Large intestine (tissue), 3 donors: ENCODE measurements around the gene SLC20A1. TPM values are rescaled to one million over a fixed set of nuclear protein-coding genes. Genes with fewer than 3 reads are reported as not detected.

Source experiments
- DNase-seq, 2 donors: peaks; one replicate each; pipeline versions ENCODE4 v3.0.0 to v3.0.0-alpha.2; 2013
- H3K27ac ChIP-seq: one replicate; pipeline ENCODE4 v1.5.1; 2013; ENCODE audit warnings: low read length
- H3K27me3 ChIP-seq: 2 replicates; pipeline ENCODE4 v1.6.1; 2013; ENCODE audit warnings: low read length; ENCODE audit not compliant: control insufficient read depth, insufficient read depth
- H3K36me3 ChIP-seq: 2 replicates; pipeline ENCODE4 v1.6.1; 2013; ENCODE audit warnings: low read length; ENCODE audit not compliant: control insufficient read depth, insufficient read depth
- H3K4me1 ChIP-seq: one replicate; pipeline ENCODE4 v1.6.1; 2013; ENCODE audit warnings: low read length; ENCODE audit not compliant: control insufficient read depth, insufficient read depth
- H3K4me3 ChIP-seq: one replicate; pipeline ENCODE4 v1.5.1; 2013; ENCODE audit warnings: low read length
- H3K9me3 ChIP-seq: one replicate; pipeline ENCODE4 v1.6.1; 2013; ENCODE audit warnings: mild to moderate bottlenecking, low read depth, low read length, moderate library complexity; ENCODE audit not compliant: control insufficient read depth
- WGBS: methylation state at CpG from one replicate; pipeline ENCODE4 v1.1.5; 2013; ENCODE audit warnings: low lambda C conversion rate; ENCODE audit not compliant: insufficient coverage; 5-methylcytosine and 5-hydroxymethylcytosine counted together
- polyA plus RNA-seq: library from polyadenylated mRNA; unstranded; fragments of 120-200 nt; gene quantifications from one replicate; pipeline ENCODE4 v1.2.1, GENCODE V29; 2013

The SLC20A1 gene
- polyA plus RNA-seq, 1 donor, result 42.1 TPM

DNA sequence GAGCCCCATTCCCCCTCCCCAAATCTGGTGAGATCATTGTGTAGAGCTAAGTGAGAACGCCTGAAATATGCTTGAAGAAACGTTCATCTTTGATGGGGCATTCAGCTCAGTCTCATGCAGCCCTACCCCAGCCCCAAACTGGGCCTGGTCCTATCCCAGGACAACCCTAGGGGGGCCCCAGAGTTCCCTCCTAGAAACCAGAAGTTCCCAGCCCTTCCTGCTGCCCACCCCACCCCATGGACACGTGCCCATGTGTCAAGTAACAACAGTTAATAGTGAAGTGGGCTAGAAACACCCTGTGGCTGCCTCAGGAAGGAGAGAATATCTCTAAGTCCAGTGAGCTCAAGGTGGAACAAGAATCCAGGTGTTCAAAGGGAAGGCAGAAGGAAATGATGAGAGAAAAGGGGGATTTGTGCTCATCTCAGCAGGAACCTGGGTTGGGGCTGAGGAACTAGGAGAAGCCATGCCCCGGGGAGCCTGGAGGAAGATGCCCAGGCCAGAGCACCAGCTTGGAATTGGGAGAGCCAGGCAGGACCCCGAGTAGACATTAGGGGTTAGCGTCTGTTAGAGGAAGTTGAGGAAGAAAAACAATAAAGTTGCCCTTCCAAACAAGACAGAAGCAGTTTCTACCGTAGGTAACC is 20.1 kb upstream of the SLC20A1 start:
- Histone ChIP-seq H3K27ac (no peak overlapping the region), H3K4me1 (peaks cover 3% of the 10 kb centered on the region), H3K4me3 (no peak overlapping the region), H3K27me3 (no peaks in the 10 kb centered on the region), H3K36me3 (no peaks in the 10 kb centered on the region), H3K9me3 (no peaks in the 10 kb centered on the region)
- no CpG with 5 or more reads among the region's 7 CpGs for WGBS
- no peak for DNase-seq

DNA sequence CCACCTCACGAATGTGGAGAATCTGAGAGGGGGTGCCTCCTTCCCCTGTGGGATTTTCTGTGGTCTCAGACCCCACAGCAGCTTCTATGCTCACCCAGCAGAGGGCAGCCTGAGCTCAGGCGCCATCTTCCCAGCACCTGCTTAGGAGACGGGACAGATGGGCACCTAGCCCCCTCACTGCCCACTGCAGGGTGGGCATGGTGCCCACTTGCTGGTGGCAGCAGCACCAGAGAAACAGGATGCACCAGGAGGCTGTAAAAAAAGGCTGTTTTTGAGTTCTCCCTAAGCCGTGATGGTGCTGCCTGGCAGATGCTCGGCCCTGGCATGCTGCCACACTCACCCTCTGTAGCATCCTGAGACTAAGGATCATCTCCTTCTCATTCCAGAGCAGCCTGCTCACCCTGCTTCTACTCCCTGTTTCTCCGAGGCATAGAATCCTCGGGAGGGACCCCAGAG is 19.1 kb upstream of the SLC20A1 start:
- Histone ChIP-seq H3K36me3 (no peaks in the 10 kb centered on the region), H3K9me3 (no peaks in the 10 kb centered on the region), H3K4me1 (peaks cover 6% of the 10 kb centered on the region), H3K27me3 (no peaks in the 10 kb centered on the region), H3K27ac (no peak overlapping the region), H3K4me3 (no peak overlapping the region)
- WGBS, result no CpG with 5 or more reads among the region's 7 CpGs
- DNase-seq, result peak; percentile 46 to 52

DNA sequence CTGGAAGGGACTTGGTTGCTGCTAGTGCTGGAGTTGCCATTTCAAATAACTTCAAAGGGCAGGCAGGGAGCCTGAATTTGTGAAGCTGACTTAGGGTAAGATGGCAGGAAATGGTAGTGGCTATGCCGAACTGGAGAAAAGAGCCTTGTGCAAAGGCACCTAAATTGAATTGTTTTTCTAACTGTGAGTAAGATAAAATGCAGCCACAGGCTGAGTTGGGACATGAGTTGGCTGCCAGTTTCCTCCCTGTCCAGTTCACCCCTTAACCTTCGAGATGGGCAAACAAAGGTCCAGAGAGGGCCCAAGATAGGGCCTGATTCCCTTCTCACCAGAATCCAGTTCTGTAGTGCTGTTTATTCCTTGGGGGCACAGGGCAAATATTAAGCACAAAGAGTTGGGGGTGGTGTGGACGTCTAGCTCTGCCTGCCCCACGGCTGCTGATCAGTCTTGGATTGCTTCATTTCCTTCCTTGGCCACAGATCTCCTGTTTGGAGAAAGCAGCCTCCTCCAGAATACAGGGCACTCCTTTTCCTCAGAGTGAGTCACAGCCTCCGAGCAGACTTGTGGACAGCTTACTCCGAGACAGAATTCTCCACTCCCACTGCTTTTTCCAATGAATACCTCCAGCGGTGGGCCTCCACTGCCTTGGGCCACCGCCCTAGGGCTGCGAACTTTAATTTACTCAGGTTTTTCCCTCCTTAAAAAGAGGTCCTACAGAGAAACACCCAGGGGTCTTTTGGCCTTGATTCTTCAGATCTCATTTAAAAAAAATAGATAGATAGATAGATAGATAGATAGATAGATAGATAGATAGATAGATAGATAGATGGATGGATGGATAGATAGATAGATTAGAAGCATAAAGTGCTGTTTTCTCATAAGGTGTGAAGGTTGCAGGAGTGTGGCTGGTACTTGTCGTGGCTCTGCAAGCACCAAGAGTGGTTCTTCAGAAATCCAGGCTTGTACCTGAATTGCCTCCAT is 18.4 kb upstream of the SLC20A1 start:
- H3K36me3 ChIP-seq, result no peaks in the 10 kb centered on the region
- no peaks in the 10 kb centered on the region for H3K9me3 ChIP-seq
- WGBS, result no CpG with 5 or more reads among the region's 10 CpGs
- DNase-seq, result no peak
- no peak overlapping the region for H3K4me3 ChIP-seq
- H3K4me1 ChIP-seq, result peaks cover 5% of the 10 kb centered on the region
- no peak overlapping the region for H3K27ac ChIP-seq
- H3K27me3 ChIP-seq, result no peaks in the 10 kb centered on the region

DNA sequence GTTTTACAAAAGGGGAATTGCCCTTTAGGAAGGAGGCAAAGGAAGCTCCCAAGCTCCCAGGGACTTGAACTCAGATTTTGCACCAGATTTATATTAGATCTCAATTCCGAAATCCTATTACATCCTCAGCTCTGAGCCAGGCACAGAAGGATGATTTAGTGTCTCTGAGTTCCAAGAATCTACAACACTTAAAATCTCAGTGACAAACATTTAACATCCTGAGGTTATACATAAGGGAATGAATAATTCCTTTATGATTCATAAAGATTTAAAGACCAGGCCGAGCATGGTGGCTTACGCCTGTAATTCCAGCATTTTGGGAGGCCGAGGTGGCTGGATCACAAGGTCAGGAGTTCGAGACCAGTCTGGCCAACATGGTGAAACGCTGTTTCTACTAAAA is 16.5 kb upstream of the SLC20A1 start:
- WGBS, result no CpG with 5 or more reads among the region's 6 CpGs
- Histone ChIP-seq H3K9me3 (no peaks in the 10 kb centered on the region), H3K27me3 (no peaks in the 10 kb centered on the region), H3K4me3 (no peak overlapping the region), H3K36me3 (no peaks in the 10 kb centered on the region), H3K27ac (no peak overlapping the region), H3K4me1 (peaks cover 3% of the 10 kb centered on the region)
- no peak for DNase-seq

DNA sequence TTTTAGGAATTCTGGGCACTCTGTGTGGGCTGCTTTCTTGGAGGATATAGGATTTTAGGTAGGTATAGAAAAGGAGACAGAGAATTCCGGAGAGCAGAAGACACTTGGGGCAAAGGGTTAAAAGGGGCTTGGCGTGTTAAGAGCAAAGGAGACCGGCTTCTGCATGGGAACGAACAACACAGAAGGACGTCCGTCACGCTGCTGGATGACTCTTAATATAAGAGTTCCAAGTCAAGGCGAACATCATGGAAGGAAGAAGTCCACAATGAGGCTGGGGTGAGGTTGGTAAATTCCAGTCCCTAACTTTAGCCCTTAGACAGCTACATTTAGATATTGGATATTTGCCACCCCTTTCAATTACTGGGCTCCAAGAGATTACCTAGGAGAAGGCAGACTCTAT is 15.9 kb upstream of the SLC20A1 start:
- Histone ChIP-seq H3K9me3 (no peaks in the 10 kb centered on the region), H3K27me3 (no peaks in the 10 kb centered on the region), H3K4me3 (no peak overlapping the region), H3K27ac (no peak overlapping the region), H3K36me3 (no peaks in the 10 kb centered on the region), H3K4me1 (peaks cover 3% of the 10 kb centered on the region)
- no peak for DNase-seq
- 93% methylated on average over 5 of the region's 8 CpGs for WGBS

DNA sequence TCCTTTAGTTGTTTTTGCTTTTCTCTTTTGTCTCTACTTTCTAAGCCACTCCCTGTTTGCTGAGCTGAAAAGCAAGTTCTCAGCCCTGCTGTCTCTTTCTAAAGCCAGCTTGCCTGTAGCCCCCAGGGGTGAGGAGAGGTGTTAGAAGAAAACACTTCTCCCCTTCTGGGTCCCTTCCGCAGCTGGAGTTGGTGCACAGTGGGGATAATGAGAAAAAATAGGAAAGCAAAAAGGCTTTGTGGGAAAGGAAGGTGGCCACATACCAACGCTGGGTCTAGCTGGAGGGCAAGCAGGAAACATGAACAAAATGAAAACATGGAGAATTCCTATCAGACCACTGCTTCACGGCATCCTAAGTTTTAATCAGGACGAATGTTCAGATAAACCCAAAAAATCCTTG is 15.5 kb upstream of the SLC20A1 start:
- no peak for DNase-seq
- Histone ChIP-seq H3K4me3 (no peak overlapping the region), H3K27ac (no peak overlapping the region), H3K27me3 (no peaks in the 10 kb centered on the region), H3K4me1 (peaks cover 3% of the 10 kb centered on the region), H3K36me3 (no peaks in the 10 kb centered on the region), H3K9me3 (no peaks in the 10 kb centered on the region)
- WGBS, result 75% methylated on average over 1 of the region's 4 CpGs

DNA sequence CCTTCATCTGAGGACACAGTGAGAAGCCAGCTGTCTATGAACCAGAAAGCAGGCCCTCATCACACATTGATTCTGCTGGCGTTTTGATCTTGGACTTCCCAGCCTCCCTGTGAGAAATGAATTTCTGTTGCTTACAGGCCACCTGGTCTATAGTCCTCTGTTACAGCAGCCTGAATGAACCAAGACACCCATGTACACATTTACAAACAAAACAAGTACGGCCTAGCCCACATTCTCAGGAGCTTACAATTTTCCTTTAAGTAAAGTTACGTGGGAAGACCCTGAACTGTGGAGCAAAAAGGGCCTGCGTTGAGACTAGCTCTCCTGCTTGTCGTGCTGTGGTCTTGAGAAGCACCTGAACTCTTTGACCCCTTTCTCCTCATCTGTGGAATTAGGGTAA is 12.0 kb upstream of the SLC20A1 start:
- no peak overlapping the region for H3K27ac ChIP-seq

DNA sequence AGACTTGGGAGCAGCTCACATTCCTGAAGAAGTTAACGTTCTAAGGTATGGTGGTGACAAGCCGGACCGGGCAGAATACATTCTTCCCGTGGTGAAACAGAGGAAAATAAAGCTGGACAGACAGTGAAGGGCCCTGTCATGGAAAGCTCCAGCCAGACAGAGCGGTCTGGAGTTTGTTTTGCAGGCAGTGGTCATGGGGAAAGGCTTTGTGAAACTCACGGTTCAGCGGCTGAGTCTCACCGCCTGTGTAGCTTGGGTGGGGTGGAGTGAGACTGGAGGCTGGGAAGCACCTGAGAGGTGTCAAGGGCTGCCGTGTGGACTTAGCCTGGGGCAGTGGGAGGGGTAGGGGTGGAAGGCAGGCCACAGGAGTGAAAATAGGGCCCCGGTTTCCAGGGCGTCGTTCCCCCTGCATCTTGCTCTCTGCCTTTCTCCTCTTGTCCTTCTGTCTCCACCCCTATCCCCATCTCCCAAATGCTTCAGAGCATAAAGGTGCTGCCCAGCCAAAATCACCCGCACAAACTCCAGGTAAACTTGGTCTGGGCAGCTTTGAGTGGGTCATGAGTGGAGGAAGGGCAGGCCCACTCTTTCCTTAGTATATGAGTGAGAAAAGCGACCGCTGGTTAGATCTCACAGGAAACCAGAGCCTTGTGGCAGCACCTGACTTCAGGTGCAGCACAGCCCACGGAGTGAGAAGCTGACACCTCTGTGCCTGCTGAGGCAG is 11.4 kb upstream of the SLC20A1 start:
- Histone ChIP-seq H3K4me3 (no peak overlapping the region), H3K27ac (no peak overlapping the region), H3K9me3 (no peaks in the 10 kb centered on the region), H3K27me3 (no peaks in the 10 kb centered on the region), H3K36me3 (no peaks in the 10 kb centered on the region), H3K4me1 (peaks cover 6% of the 10 kb centered on the region)
- no peak for DNase-seq
- no CpG with 5 or more reads among the region's 16 CpGs for WGBS

More for the DNA sequence above, 12.0 kb upstream of the SLC20A1 start:
- no peak for DNase-seq
- Histone ChIP-seq H3K4me3 (no peak overlapping the region), H3K36me3 (no peaks in the 10 kb centered on the region), H3K27me3 (no peaks in the 10 kb centered on the region), H3K9me3 (no peaks in the 10 kb centered on the region), H3K4me1 (peaks cover 6% of the 10 kb centered on the region)
- WGBS, result 80% methylated on average over 1 of the region's 5 CpGs

DNA sequence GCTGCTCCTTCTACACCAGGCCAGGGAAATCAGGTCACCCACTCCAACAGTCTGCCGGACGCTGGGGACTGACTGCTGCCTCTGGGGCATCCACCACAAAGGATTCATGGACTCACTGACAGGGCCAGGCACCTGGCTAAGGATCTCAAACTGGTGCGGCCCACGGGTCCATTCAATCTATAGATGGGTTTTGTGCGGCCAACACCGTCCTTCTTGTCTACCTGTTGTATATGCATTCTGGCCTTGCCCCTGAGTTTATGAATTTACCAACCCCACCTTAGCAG is 10.9 kb upstream of the SLC20A1 start:
- Histone ChIP-seq H3K36me3 (no peaks in the 10 kb centered on the region), H3K27ac (no peak overlapping the region), H3K4me3 (no peak overlapping the region), H3K9me3 (no peaks in the 10 kb centered on the region), H3K4me1 (peaks cover 6% of the 10 kb centered on the region), H3K27me3 (no peaks in the 10 kb centered on the region)
- no peak for DNase-seq
- no CpG with 5 or more reads among the region's 6 CpGs for WGBS

DNA sequence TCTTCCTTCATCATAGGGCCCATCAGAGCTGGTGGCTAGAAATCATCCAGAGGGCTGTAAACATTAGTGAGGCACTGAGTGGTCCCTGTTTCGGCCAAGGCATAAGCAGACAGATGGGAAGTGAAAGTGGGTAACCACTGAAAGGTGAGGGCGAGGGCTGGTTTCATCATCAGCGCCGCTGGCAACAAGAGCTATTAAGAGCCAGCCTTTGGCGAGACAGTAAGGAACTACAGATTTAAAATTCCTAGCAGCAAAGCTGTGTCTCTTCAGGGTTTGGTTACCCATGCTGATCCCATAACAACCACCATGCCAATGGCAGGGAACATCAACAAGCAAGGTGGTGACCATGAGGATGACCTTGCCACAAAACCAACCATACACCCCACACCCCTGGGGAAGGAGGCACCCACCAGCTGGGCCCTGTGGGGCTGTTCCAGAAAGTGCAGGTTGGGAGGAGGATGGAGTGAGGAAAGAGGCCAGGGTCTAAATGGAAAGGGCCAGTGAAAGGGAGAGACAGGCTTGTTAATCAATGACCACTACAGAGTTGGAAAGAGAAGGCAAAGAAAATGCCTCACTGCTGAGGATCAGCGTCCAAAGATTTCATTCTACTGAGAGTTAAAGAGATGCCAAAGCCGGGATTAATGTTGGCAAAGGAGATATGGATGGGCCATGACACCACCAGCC is 9.0 kb upstream of the SLC20A1 start:
- DNase-seq, result no peak
- Histone ChIP-seq H3K27me3 (no peaks in the 10 kb centered on the region), H3K4me3 (no peak overlapping the region), H3K9me3 (no peaks in the 10 kb centered on the region), H3K4me1 (peaks cover 3% of the 10 kb centered on the region), H3K27ac (no peak overlapping the region), H3K36me3 (no peaks in the 10 kb centered on the region)
- no CpG with 5 or more reads among the region's 7 CpGs for WGBS
